Right cardiac atrium (tissue), 5 donors: Measurements from ENCODE around the gene CCDC27. TPM values are rescaled to one million over a fixed set of nuclear protein-coding genes. Genes with fewer than 3 reads are reported as not detected.

Source experiments
- ATAC-seq, 2 donors: fragments of 200-7000 bp; cut with Tn5 transposase; one replicate each; pipeline versions ENCODE4 v1.8.0 to v1.9.1; 2020; ENCODE audit warnings: moderate library complexity in 2 of 2, mild to moderate bottlenecking in 1 of 2
- DNase-seq, 3 donors: peaks; one replicate each; pipeline ENCODE4 v3.0.0-alpha.2; 2020
- H3K27ac ChIP-seq: one replicate; pipeline ENCODE4 v1.5.1; 2013; ENCODE audit warnings: mild to moderate bottlenecking, low read length, control low read depth, moderate library complexity
- H3K27me3 ChIP-seq: one replicate; pipeline ENCODE4 v1.6.1; 2013; ENCODE audit not compliant: control insufficient read depth, insufficient read depth
- H3K4me1 ChIP-seq: one replicate; pipeline ENCODE4 v1.6.1; 2013; ENCODE audit warnings: low read length; ENCODE audit not compliant: control insufficient read depth, insufficient read depth
- H3K4me3 ChIP-seq: one replicate; pipeline ENCODE4 v1.5.1; 2013; ENCODE audit warnings: low read length, control low read depth
- H3K9me3 ChIP-seq: one replicate; pipeline ENCODE4 v1.6.1; 2013; ENCODE audit warnings: low read length; ENCODE audit not compliant: control insufficient read depth
- WGBS: extraction: QIAGEN DNeasy Blood & Tissue Kit; methylation state at CpG from one replicate; pipeline ENCODE4 v1.1.7; 2013; 5-methylcytosine and 5-hydroxymethylcytosine counted together
- intact Hi-C, 4 donors: fragments of 100-400 bp; cut with DNase I; formaldehyde crosslinking; loops; one replicate each; pipeline versions ENCODE4 v1.11.0 to v1.14.0; 2022 to 2023
- long read RNA-seq, 4 donors: library from polyadenylated mRNA; unstranded; transcript quantifications; one replicate each; pipeline ENCODE4 v2.0.0, GENCODE V29; 2020 to 2021
- polyA plus RNA-seq: library from polyadenylated mRNA; stranded (reverse); fragments of 200-250 nt; gene quantifications from one replicate; pipeline ENCODE4 v1.2.3, GENCODE V29; 2013
- total RNA-seq, 4 donors: library from RNA; stranded (reverse); fragmentation: NEBNext Ultra II Directional; extraction: Animal tissue kit (Norgen Biotek cat#: 25700); gene quantifications; one replicate each; pipeline ENCODE4 v1.2.1, GENCODE V29; 2021
- donor health status: healthy with polysubstance abuse.
- donor health status: DM: no; HTN: yes; CAD: no.
- donor health status: DM: no; HTN: no; CAD: no.
- donor health status: DM: no; HTN: yes; CAD: no; lungs with severe emphysema.
- donor health status: DM: yes; HTN: yes; CAD: no.

CCDC27 gene
- total RNA-seq, result under 1 TPM in 2 of 4 donors, not detected in 2; 0.09 to 0.14 TPM
- polyA plus RNA-seq, result not detected
- long read RNA-seq, donor 1, result 0 reads
- long read RNA-seq, donor 2, result 0 reads
- long read RNA-seq, donor 3, result 0 reads
- long read RNA-seq, donor 4, result 0 reads

- Histone ChIP-seq H3K9me3 (no peaks in the 10 kb centered on the region), H3K4me1 (peaks cover 3% of the 10 kb centered on the region), H3K27ac (no peak within 1 kb of the TSS), H3K4me3 (no peak within 1 kb of the TSS), H3K27me3 (no peaks in the 10 kb centered on the region)
- intact Hi-C loops, result no loop called here
- ATAC-seq (no peak), DNase-seq (no peak)
- WGBS, result 86% methylated on average over 17 of the region's 17 CpGs
Observed at GRCh38 chr1:3752400-3752945, at the start of gene CCDC27. Gene CCDC27, plus strand, starts transcription at chr1:3752450. Its CDS starts 32 bp downstream, at chr1:3752482.

- H3K27me3 ChIP-seq, result no peaks in the 10 kb centered on the region
- H3K4me3 ChIP-seq, result no peak overlapping the region
- DNase-seq (no peak), ATAC-seq (no peak)
- H3K9me3 ChIP-seq, result no peaks in the 10 kb centered on the region
- intact Hi-C loops, result no loop called here
- no peak overlapping the region for H3K27ac ChIP-seq
- WGBS, result 79% methylated on average over 19 of the region's 19 CpGs
- no peaks in the 10 kb centered on the region for H3K4me1 ChIP-seq
Observed at GRCh38 chr1:3702528-3702927, 49.7 kb upstream of the CCDC27 start.

GRCh38 chr1:3702990-3703728 lies 49.1 kb upstream of the CCDC27 start:
- Histone ChIP-seq H3K4me1 (no peaks in the 10 kb centered on the region), H3K4me3 (no peak overlapping the region), H3K27ac (no peak overlapping the region), H3K27me3 (no peaks in the 10 kb centered on the region), H3K9me3 (no peaks in the 10 kb centered on the region)
- intact Hi-C loops, result no loop called here
- peak in 1 of 2 donors; percentile 11 for ATAC-seq
- 52% methylated on average over 21 of the region's 21 CpGs for WGBS
- DNase-seq, result no peak

DNA sequence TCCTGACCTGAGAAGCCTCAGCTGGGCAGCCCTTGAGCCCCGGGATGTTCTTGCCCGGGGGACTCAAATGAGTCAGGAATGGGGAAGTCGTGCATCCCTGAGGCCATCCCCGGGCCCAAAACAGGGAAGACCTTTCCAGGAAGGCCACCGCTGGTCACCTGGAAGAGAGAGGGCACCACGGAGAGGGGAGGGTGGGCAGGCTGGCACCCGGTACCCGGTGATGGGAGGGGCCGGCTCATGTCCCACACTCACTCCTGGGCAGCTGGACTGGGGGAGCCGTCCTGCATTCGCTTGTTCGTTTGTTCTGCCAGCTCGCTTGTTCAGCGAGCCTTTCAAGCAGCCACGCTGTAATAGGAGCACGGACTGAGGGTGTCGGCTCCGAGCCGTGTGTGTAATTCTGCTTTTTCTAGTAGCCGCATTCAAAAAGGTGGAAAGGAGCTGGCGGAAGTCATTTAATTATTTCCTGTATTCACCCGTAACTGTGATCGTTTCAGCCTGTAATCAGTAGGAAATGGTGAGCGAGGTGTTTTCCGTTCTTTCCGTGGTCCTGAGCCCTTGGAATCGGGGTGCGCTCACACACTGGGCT lies 48.4 kb upstream of the CCDC27 start:
- H3K9me3 ChIP-seq, result no peaks in the 10 kb centered on the region
- 61% methylated on average over 28 of the region's 28 CpGs for WGBS
- no peaks in the 10 kb centered on the region for H3K4me1 ChIP-seq
- no peak overlapping the region for H3K27ac ChIP-seq
- no peaks in the 10 kb centered on the region for H3K27me3 ChIP-seq
- H3K4me3 ChIP-seq, result no peak overlapping the region
- ATAC-seq, result no peak
- no peak for DNase-seq
- intact Hi-C loops, result no loop called here

- WGBS, result 73% methylated on average over 19 of the region's 19 CpGs
- H3K9me3 ChIP-seq, result no peaks in the 10 kb centered on the region
- intact Hi-C loops, result no loop called here
- no peaks in the 10 kb centered on the region for H3K27me3 ChIP-seq
- H3K4me3 ChIP-seq, result no peak overlapping the region
- no peaks in the 10 kb centered on the region for H3K4me1 ChIP-seq
- no peak overlapping the region for H3K27ac ChIP-seq
- ATAC-seq (no peak), DNase-seq (no peak)
Observed at GRCh38 chr1:3705341-3705950, 46.8 kb upstream of the CCDC27 start.

GRCh38 chr1:3706651-3707297 lies 45.5 kb upstream of the CCDC27 start:
- 82% methylated on average over 26 of the region's 26 CpGs for WGBS
- DNase-seq, result no peak
- no peaks in the 10 kb centered on the region for H3K9me3 ChIP-seq

DNA sequence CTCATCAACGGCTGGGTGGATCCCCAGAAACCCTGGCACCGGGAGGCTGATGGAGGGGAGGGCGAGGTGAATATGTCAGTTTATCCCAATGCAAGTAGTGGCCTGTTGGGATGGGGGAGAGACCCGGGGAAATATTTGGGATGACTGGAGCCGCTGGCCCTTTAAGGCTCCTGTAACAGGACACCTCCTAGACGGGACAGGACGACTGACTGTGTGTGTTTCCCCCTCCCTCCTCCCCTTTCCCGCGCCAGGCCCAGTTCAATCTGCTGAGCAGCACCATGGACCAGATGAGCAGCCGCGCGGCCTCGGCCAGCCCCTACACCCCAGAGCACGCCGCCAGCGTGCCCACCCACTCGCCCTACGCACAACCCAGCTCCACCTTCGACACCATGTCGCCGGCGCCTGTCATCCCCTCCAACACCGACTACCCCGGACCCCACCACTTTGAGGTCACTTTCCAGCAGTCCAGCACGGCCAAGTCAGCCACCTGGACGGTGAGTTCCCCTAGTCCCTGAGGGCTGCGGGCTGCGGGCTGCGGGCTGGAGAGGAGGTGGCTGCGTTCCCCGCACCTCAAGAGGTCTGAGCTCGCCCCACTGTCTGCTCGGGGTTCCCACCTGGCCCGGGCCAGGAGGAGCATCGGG lies 44.8 kb upstream of the CCDC27 start:
- DNase-seq, result no peak
- H3K4me3 ChIP-seq, result no peak overlapping the region
- intact Hi-C loops, result no loop called here
- H3K4me1 ChIP-seq, result no peaks in the 10 kb centered on the region
- no peaks in the 10 kb centered on the region for H3K27me3 ChIP-seq
- WGBS, result 35% methylated on average over 35 of the region's 35 CpGs
- H3K27ac ChIP-seq, result no peak overlapping the region
- H3K9me3 ChIP-seq, result no peaks in the 10 kb centered on the region
- no peak for ATAC-seq

More at GRCh38 chr1:3706651-3707297, 45.5 kb upstream of the CCDC27 start:
- intact Hi-C loops, result no loop called here
- no peak for ATAC-seq
- no peaks in the 10 kb centered on the region for H3K4me1 ChIP-seq
- no peak overlapping the region for H3K4me3 ChIP-seq
- no peaks in the 10 kb centered on the region for H3K27me3 ChIP-seq
- no peak overlapping the region for H3K27ac ChIP-seq

DNA sequence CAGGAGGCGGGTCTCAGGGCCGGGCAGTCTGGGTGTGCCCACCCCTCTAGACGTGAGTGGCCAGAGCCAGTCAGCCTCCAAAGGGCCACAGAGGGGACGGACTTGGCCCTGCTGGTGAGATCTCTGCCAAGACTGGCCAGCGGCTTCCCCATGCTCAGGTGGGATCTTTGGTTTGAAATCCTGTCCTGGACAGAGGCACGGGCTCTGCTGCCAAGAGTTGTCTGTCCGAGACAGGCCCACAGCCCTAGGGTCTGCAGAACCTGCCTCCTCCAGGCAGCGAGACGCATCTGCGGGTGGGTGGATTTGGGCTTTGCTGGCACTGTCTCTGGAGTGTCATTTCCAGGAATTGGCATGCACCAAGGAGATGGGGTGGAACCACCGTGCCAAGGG lies 44.3 kb upstream of the CCDC27 start:
- H3K4me3 ChIP-seq, result no peak overlapping the region
- no peaks in the 10 kb centered on the region for H3K27me3 ChIP-seq
- WGBS, result 72% methylated on average over 11 of the region's 11 CpGs
- DNase-seq (no peak), ATAC-seq (no peak)
- no peaks in the 10 kb centered on the region for H3K9me3 ChIP-seq
- H3K27ac ChIP-seq, result no peak overlapping the region
- H3K4me1 ChIP-seq, result no peaks in the 10 kb centered on the region
- intact Hi-C loops, result no loop called here

DNA sequence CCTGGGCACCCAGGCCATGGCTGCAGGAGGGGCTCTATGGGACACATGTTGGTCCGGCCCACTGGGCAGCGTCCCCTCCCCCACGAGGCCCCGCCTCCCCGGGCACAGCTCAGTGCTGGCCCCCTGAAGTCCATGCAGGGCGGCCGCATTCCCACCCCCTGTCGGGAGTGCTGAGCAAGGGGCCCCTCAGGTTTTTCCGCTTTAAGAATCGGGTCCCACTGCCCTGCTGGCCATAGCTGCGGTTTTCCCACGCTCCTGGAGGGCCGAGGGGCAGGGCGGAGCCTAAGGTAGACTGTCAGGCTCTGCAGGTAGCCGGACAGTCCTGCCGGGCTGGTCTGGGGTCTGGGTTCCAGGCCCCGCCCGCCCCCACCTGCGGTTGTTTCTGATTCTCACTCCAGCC lies 43.5 kb upstream of the CCDC27 start:
- no peaks in the 10 kb centered on the region for H3K27me3 ChIP-seq
- no peaks in the 10 kb centered on the region for H3K9me3 ChIP-seq
- intact Hi-C loops, result no loop called here
- ATAC-seq (no peak), DNase-seq (no peak)
- H3K4me3 ChIP-seq, result no peak overlapping the region
- WGBS, result 28% methylated on average over 19 of the region's 19 CpGs
- H3K27ac ChIP-seq, result no peak overlapping the region
- peaks cover 2% of the 10 kb centered on the region for H3K4me1 ChIP-seq

DNA sequence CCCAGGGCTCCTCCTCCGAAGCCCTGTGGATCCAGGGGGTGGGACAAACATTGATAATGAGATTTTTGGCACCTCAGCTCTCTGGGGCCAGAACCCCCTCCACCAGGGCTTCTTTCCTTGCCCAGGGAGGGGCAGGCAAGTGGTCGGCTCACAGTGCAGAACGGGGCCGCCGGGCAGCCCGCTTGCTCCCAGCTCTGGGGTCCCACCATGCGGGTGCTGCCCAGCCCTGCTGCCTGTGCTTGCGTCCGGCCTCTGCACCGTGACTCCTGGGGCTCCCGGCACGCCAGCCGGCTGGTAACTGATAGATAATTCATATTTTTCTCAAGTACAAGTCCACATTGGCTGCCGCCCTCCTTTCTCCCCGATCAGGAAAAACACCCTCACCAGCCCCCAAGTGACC lies 42.0 kb upstream of the CCDC27 start:
- Histone ChIP-seq H3K27ac (no peak overlapping the region), H3K4me3 (no peak overlapping the region), H3K27me3 (no peaks in the 10 kb centered on the region), H3K4me1 (peaks cover 2% of the 10 kb centered on the region), H3K9me3 (no peaks in the 10 kb centered on the region)
- ATAC-seq (no peak), DNase-seq (no peak)
- intact Hi-C loops, result loop anchor here in 1 of 4 donors (10.0 kb wide), 1 partner anchor 255 kb away; the partner anchor contains the start of gene ARHGEF16
- 82% methylated on average over 15 of the region's 15 CpGs for WGBS
